ENCODE data around the gene GRM5.
"Not testable (repeated sequence)": the region's sequence is repeated elsewhere in the genome, so short reads cannot be mapped to it uniquely, and the experiment has no call there.

DNA sequence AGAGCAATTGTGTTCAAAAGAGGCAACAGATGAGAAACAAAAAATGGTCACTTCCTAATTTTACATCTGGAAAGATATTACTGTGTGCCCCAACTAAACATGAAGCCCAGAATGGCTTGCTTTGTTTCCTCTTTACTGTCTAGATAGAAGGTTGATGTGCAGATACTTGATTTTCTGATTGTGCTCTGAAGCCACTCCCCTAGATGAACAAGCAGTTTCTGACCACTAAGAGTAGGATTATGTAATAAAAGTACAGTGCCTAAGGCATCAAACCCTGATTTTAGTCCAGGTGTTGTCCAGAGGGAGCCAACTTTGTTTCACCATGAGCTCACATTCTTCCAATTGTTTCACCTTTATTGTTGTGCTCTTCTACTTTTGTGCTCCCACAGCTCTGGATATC, 116.9 kb downstream of the GRM5 start:
- TF ChIP-seq POLR2A (IDR thresholded peaks at IDR 0.05), result not testable (repeated sequence)
- TF ChIP-seq, protein P1, sequence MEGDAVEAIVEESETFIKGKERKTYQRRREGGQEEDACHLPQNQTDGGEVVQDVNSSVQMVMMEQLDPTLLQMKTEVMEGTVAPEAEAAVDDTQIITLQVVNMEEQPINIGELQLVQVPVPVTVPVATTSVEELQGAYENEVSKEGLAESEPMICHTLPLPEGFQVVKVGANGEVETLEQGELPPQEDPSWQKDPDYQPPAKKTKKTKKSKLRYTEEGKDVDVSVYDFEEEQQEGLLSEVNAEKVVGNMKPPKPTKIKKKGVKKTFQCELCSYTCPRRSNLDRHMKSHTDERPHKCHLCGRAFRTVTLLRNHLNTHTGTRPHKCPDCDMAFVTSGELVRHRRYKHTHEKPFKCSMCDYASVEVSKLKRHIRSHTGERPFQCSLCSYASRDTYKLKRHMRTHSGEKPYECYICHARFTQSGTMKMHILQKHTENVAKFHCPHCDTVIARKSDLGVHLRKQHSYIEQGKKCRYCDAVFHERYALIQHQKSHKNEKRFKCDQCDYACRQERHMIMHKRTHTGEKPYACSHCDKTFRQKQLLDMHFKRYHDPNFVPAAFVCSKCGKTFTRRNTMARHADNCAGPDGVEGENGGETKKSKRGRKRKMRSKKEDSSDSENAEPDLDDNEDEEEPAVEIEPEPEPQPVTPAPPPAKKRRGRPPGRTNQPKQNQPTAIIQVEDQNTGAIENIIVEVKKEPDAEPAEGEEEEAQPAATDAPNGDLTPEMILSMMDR (IDR thresholded peaks at IDR 0.05), result not testable (repeated sequence)

All from thyroid gland (tissue), 4 donors.